GM10248 (cell line): ENCODE measurements around the gene PLBD2.

Experiments
- CTCF ChIA-PET: fragments of 300-600 bp; sonication (Branson Sonifier 250); formaldehyde crosslinking; extraction: SDS; loops from one replicate; lab custom pipeline; 2021; ENCODE audit warnings: antibody characterized with exemption; lab: Yijun Ruan, JAX
- POLR2A ChIA-PET: fragments of 350-650 bp; sonication (Branson Sonifier 250); formaldehyde crosslinking; extraction: SDS; loops from one replicate; lab custom pipeline; 2020; ENCODE audit warnings: antibody characterized with exemption; lab: Yijun Ruan, JAX
- DNase-seq: peaks from one replicate; pipeline ENCODE4 v3.0.0; 2012; ENCODE audit errors: extremely low spot score
- TF ChIP-seq, protein P1 (sequence below): IDR thresholded peaks from 2 replicates; pipeline ENCODE4 v1.5.1; 2012; ENCODE audit warnings: mild to moderate bottlenecking, low read depth; ENCODE audit errors: extremely low read depth, missing control alignments, control extremely low read depth

Gene PLBD2

DNA sequence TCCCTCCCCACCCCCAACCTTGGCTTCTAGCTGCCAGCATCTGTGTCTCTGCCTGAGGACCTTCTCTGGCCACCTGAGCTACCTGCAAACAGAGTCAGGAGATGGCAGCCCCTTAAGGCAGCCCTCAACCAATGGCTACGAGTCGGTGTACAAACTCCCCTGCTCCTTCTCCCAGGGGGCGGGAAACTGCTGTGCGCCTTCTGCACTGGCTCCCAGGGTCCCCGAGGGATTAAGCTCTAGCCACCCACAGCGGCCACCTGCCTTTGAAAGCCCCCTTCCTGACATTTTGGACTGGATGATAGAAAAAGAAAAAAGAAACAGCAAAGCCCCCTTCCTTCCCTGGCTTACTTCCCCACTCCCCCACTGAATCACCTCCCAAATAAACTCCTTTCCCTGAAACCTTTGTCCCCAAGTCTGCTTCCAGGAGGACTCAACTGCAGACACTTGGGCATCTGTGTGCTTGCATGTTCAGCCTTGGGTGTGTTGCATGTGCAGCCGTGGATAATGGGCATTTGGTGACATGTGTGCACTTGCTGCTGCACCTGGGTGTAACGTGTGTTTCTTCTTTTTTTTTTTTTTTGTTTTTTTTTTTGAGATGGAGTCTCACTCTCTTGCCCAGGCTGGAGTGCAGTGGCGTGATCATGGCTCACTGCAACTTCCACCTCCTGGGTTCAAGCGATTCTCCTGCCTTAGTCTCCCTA, 39.3 kb downstream of the PLBD2 start:
- CTCF ChIA-PET = interaction anchor here (1.0 to 1.5 kb wide), 2 partner anchors 11 to 12 kb away, joined by 3 read pairs; no protein-coding TSS in a partner anchor
- TF ChIP-seq, protein P1, sequence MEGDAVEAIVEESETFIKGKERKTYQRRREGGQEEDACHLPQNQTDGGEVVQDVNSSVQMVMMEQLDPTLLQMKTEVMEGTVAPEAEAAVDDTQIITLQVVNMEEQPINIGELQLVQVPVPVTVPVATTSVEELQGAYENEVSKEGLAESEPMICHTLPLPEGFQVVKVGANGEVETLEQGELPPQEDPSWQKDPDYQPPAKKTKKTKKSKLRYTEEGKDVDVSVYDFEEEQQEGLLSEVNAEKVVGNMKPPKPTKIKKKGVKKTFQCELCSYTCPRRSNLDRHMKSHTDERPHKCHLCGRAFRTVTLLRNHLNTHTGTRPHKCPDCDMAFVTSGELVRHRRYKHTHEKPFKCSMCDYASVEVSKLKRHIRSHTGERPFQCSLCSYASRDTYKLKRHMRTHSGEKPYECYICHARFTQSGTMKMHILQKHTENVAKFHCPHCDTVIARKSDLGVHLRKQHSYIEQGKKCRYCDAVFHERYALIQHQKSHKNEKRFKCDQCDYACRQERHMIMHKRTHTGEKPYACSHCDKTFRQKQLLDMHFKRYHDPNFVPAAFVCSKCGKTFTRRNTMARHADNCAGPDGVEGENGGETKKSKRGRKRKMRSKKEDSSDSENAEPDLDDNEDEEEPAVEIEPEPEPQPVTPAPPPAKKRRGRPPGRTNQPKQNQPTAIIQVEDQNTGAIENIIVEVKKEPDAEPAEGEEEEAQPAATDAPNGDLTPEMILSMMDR = no peak
- POLR2A ChIA-PET = no interaction called here
- DNase-seq = no peak

- TF ChIP-seq, protein P1 = no peak
These were observed 40.2 kb downstream of the PLBD2 start for GRCh38 chr12:113398346-113399290.

GRCh38 chr12:113399490-113399889, 41.1 kb downstream of the PLBD2 start:
- POLR2A ChIA-PET = no interaction called here
- TF ChIP-seq, protein P1 = no peak
- no peak for DNase-seq
- CTCF ChIA-PET = no interaction called here

More at GRCh38 chr12:113398346-113399290, 40.2 kb downstream of the PLBD2 start:
- POLR2A ChIA-PET = no interaction called here
- CTCF ChIA-PET = no interaction called here
- no peak for DNase-seq

- POLR2A ChIA-PET = no interaction called here
- TF ChIP-seq, protein P1 = no peak
- CTCF ChIA-PET = no interaction called here
- DNase-seq = no peak
These were observed 42.0 kb downstream of the PLBD2 start for GRCh38 chr12:113400362-113400761.

- TF ChIP-seq, protein P1 = no peak
- CTCF ChIA-PET = no interaction called here
- DNase-seq = no peak
- POLR2A ChIA-PET = no interaction called here
These were observed 42.9 kb downstream of the PLBD2 start for GRCh38 chr12:113401066-113402000.

- ChIA-PET CTCF (interaction anchor here (1.7 kb wide), 1 partner anchor 206 kb away, joined by 3 read pairs; no protein-coding TSS in a partner anchor), POLR2A (no interaction called here)
- TF ChIP-seq, protein P1 = no peak
- no peak for DNase-seq
These were observed 44.3 kb downstream of the PLBD2 start for GRCh38 chr12:113402586-113403260.
